ENCODE measurements around the gene ARHGEF37. TPM values are rescaled to one million over a fixed set of nuclear protein-coding genes. Genes with fewer than 3 reads are reported as not detected.

ARHGEF37 gene
- total RNA-seq, 1 donor from 2014 or later: 1.0 TPM

- Mint-ChIP-seq H3K9me3 (ENCODE audit: unreplicated experiment) (peaks cover 2% of the 10 kb centered on the region), H3K4me3 (ENCODE audit: unreplicated experiment) (no peak overlapping the region), H3K36me3 (ENCODE audit: unreplicated experiment) (no peaks in the 10 kb centered on the region), H3K27me3 (ENCODE audit: unreplicated experiment) (peaks cover 2% of the 10 kb centered on the region), H3K4me1 (ENCODE audit: low read depth, unreplicated experiment) (peaks cover 1% of the 10 kb centered on the region), H3K27ac (ENCODE audit: unreplicated experiment) (no peak overlapping the region)
- DNase-seq: no peak
- TF ChIP-seq CTCF (IDR thresholded peaks at IDR 0.05; ENCODE audit: partially characterized antibody, unreplicated experiment): no peak
Observed at GRCh38 chr5:149616727-149617285, 35.5 kb downstream of the ARHGEF37 start.

- peaks cover 2% of the 10 kb centered on the region for H3K4me1 Mint-ChIP-seq (ENCODE audit: low read depth, unreplicated experiment)
- peaks cover 4% of the 10 kb centered on the region for H3K27me3 Mint-ChIP-seq (ENCODE audit: unreplicated experiment)
- H3K9me3 Mint-ChIP-seq (ENCODE audit: unreplicated experiment): peaks cover 2% of the 10 kb centered on the region
- H3K27ac Mint-ChIP-seq (ENCODE audit: unreplicated experiment): no peak overlapping the region
- no peak for TF ChIP-seq CTCF (IDR thresholded peaks at IDR 0.05; ENCODE audit: partially characterized antibody, unreplicated experiment)
- no peak overlapping the region for H3K4me3 Mint-ChIP-seq (ENCODE audit: unreplicated experiment)
- H3K36me3 Mint-ChIP-seq (ENCODE audit: unreplicated experiment): no peaks in the 10 kb centered on the region
- DNase-seq: no peak
Observed at GRCh38 chr5:149617760-149618306, 36.5 kb downstream of the ARHGEF37 start.

- TF ChIP-seq CTCF (IDR thresholded peaks at IDR 0.05; ENCODE audit: partially characterized antibody, unreplicated experiment): peak; percentile 72
- H3K27ac Mint-ChIP-seq (ENCODE audit: unreplicated experiment): no peak overlapping the region
- DNase-seq: peak; percentile 56
Observed at GRCh38 chr5:149618581-149619248, 37.4 kb downstream of the ARHGEF37 start.

GRCh38 chr5:149621415-149622098 lies 40.3 kb downstream of the ARHGEF37 start:
- Mint-ChIP-seq H3K9me3 (ENCODE audit: unreplicated experiment) (peaks cover 4% of the 10 kb centered on the region), H3K27ac (ENCODE audit: unreplicated experiment) (no peak overlapping the region), H3K4me1 (ENCODE audit: low read depth, unreplicated experiment) (peaks cover 11% of the 10 kb centered on the region), H3K36me3 (ENCODE audit: unreplicated experiment) (no peaks in the 10 kb centered on the region), H3K4me3 (ENCODE audit: unreplicated experiment) (no peak overlapping the region), H3K27me3 (ENCODE audit: unreplicated experiment) (peaks cover 4% of the 10 kb centered on the region)
- DNase-seq: no peak
- TF ChIP-seq CTCF (IDR thresholded peaks at IDR 0.05; ENCODE audit: partially characterized antibody, unreplicated experiment): no peak

More at GRCh38 chr5:149618581-149619248, 37.4 kb downstream of the ARHGEF37 start:
- no peak overlapping the region for H3K4me3 Mint-ChIP-seq (ENCODE audit: unreplicated experiment)
- peaks cover 4% of the 10 kb centered on the region for H3K9me3 Mint-ChIP-seq (ENCODE audit: unreplicated experiment)
- H3K36me3 Mint-ChIP-seq (ENCODE audit: unreplicated experiment): no peaks in the 10 kb centered on the region
- H3K27me3 Mint-ChIP-seq (ENCODE audit: unreplicated experiment): peaks cover 4% of the 10 kb centered on the region
- peaks cover 9% of the 10 kb centered on the region for H3K4me1 Mint-ChIP-seq (ENCODE audit: low read depth, unreplicated experiment)
